ENCODE data around the gene NRXN3. TPM values are rescaled to one million over a fixed set of nuclear protein-coding genes. Genes with fewer than 3 reads are reported as not detected.

Gene NRXN3
- total RNA-seq, 1 donor from 2014 or later: 18.0 TPM

- Histone ChIP-seq H2AFZ (ENCODE audit: low read depth, low read length) (no peak overlapping the region), H3K4me1 (ENCODE audit: insufficient read depth, low read length) (no peaks in the 10 kb centered on the region)
- H3K4me3 Mint-ChIP-seq (ENCODE audit: unreplicated experiment): no peak overlapping the region
These were observed 964.2 kb downstream of the NRXN3 start for GRCh38 chr14:79134361-79134760.

GRCh38 chr14:79136071-79137044, 966.2 kb downstream of the NRXN3 start:
- H3K27me3 Mint-ChIP-seq (ENCODE audit: low read depth, unreplicated experiment): no peaks in the 10 kb centered on the region
- no peak overlapping the region for H3K27ac ChIP-seq (ENCODE audit: low read depth, low read length)
- FAIRE-seq (no peak), DNase-seq (ENCODE audit: low read depth) (peak; percentile 18)
- no peaks in the 10 kb centered on the region for H3K36me3 ChIP-seq (ENCODE audit: insufficient read depth, low read length)
- H2AFZ ChIP-seq (ENCODE audit: low read depth, low read length): no peak overlapping the region
- H3K4me3 Mint-ChIP-seq (ENCODE audit: unreplicated experiment): no peak overlapping the region
- no peaks in the 10 kb centered on the region for H4K20me1 ChIP-seq (ENCODE audit: insufficient read depth, low read length)
- H3K36me3 Mint-ChIP-seq (ENCODE audit: low read depth, unreplicated experiment): no peaks in the 10 kb centered on the region
- no peaks in the 10 kb centered on the region for H3K9me3 ChIP-seq (ENCODE audit: insufficient read depth, low read depth, low read length)
- no peak overlapping the region for H3K4me2 ChIP-seq (ENCODE audit: low read length)
- no peak overlapping the region for H3K27ac Mint-ChIP-seq (ENCODE audit: unreplicated experiment)
- H3K27me3 ChIP-seq (ENCODE audit: insufficient read depth, low read length): no peaks in the 10 kb centered on the region
- peaks cover 9% of the 10 kb centered on the region for H3K4me1 Mint-ChIP-seq (ENCODE audit: low read depth, unreplicated experiment)
- H3K79me2 ChIP-seq (ENCODE audit: insufficient read depth, low read length): no peaks in the 10 kb centered on the region
- H3K4me1 ChIP-seq (ENCODE audit: insufficient read depth, low read length): no peaks in the 10 kb centered on the region
- TF ChIP-seq CTCF (IDR thresholded peaks at IDR 0.05; ENCODE audit: insufficient read depth, low read depth, low read length) (no peak), EZH2 (IDR thresholded peaks at IDR 0.05; ENCODE audit: insufficient read depth, low read length) (no peak)
- H3K9ac ChIP-seq (ENCODE audit: low read length): no peak overlapping the region
- no peak overlapping the region for H3K4me3 ChIP-seq (ENCODE audit: insufficient read depth, low read depth, low read length)
- peaks cover 4% of the 10 kb centered on the region for H3K9me3 Mint-ChIP-seq (ENCODE audit: unreplicated experiment)

More at GRCh38 chr14:79134361-79134760, 964.2 kb downstream of the NRXN3 start:
- H3K36me3 Mint-ChIP-seq (ENCODE audit: low read depth, unreplicated experiment): no peaks in the 10 kb centered on the region
- DNase-seq (ENCODE audit: low read depth): no peak
- Histone ChIP-seq H4K20me1 (ENCODE audit: insufficient read depth, low read length) (no peaks in the 10 kb centered on the region), H3K4me3 (ENCODE audit: insufficient read depth, low read depth, low read length) (no peak overlapping the region), H3K9ac (ENCODE audit: low read length) (no peak overlapping the region), H3K9me3 (ENCODE audit: insufficient read depth, low read depth, low read length) (no peaks in the 10 kb centered on the region), H3K36me3 (ENCODE audit: insufficient read depth, low read length) (no peaks in the 10 kb centered on the region), H3K27ac (ENCODE audit: low read depth, low read length) (no peak overlapping the region), H3K79me2 (ENCODE audit: insufficient read depth, low read length) (no peaks in the 10 kb centered on the region), H3K4me2 (ENCODE audit: low read length) (no peak overlapping the region), H3K27me3 (ENCODE audit: insufficient read depth, low read length) (no peaks in the 10 kb centered on the region)
- TF ChIP-seq CTCF (IDR thresholded peaks at IDR 0.05; ENCODE audit: insufficient read depth, low read depth, low read length) (no peak), EZH2 (IDR thresholded peaks at IDR 0.05; ENCODE audit: insufficient read depth, low read length) (no peak)
- no peaks in the 10 kb centered on the region for H3K27me3 Mint-ChIP-seq (ENCODE audit: low read depth, unreplicated experiment)
- H3K27ac Mint-ChIP-seq (ENCODE audit: unreplicated experiment): no peak overlapping the region
- peaks cover 9% of the 10 kb centered on the region for H3K4me1 Mint-ChIP-seq (ENCODE audit: low read depth, unreplicated experiment)
- peaks cover 8% of the 10 kb centered on the region for H3K9me3 Mint-ChIP-seq (ENCODE audit: unreplicated experiment)
- no peak for FAIRE-seq

- Histone ChIP-seq H3K4me1 (ENCODE audit: insufficient read depth, low read length) (no peaks in the 10 kb centered on the region), H3K27me3 (ENCODE audit: insufficient read depth, low read length) (no peaks in the 10 kb centered on the region), H3K9me3 (ENCODE audit: insufficient read depth, low read depth, low read length) (no peaks in the 10 kb centered on the region), H3K36me3 (ENCODE audit: insufficient read depth, low read length) (no peaks in the 10 kb centered on the region), H2AFZ (ENCODE audit: low read depth, low read length) (no peak overlapping the region), H4K20me1 (ENCODE audit: insufficient read depth, low read length) (no peaks in the 10 kb centered on the region), H3K4me3 (ENCODE audit: insufficient read depth, low read depth, low read length) (no peak overlapping the region), H3K79me2 (ENCODE audit: insufficient read depth, low read length) (no peaks in the 10 kb centered on the region), H3K9ac (ENCODE audit: low read length) (no peak overlapping the region), H3K27ac (ENCODE audit: low read depth, low read length) (no peak overlapping the region), H3K4me2 (ENCODE audit: low read length) (no peak overlapping the region)
- Mint-ChIP-seq H3K9me3 (ENCODE audit: unreplicated experiment) (peaks cover under 1% of the 10 kb centered on the region), H3K27me3 (ENCODE audit: low read depth, unreplicated experiment) (no peaks in the 10 kb centered on the region), H3K36me3 (ENCODE audit: low read depth, unreplicated experiment) (no peaks in the 10 kb centered on the region), H3K4me3 (ENCODE audit: unreplicated experiment) (no peak overlapping the region), H3K27ac (ENCODE audit: unreplicated experiment) (no peak overlapping the region), H3K4me1 (ENCODE audit: low read depth, unreplicated experiment) (peaks cover 9% of the 10 kb centered on the region)
- FAIRE-seq: no peak
- TF ChIP-seq CTCF (IDR thresholded peaks at IDR 0.05; ENCODE audit: insufficient read depth, low read depth, low read length) (no peak), EZH2 (IDR thresholded peaks at IDR 0.05; ENCODE audit: insufficient read depth, low read length) (no peak)
- no peak for DNase-seq (ENCODE audit: low read depth)
These were observed 966.9 kb downstream of the NRXN3 start for GRCh38 chr14:79137045-79137430.

Data from astrocyte (in vitro differentiated cells and primary cell).